ENCODE measurements around the gene NAXE. TPM values are rescaled to one million over a fixed set of nuclear protein-coding genes. Genes with fewer than 3 reads are reported as not detected.
A peak's percentile ranks its signal among the peaks of the same experiment; 100 is the strongest.

NAXE gene
- total RNA-seq, 1 donor from 2014 or later: 48.5 TPM

DNA sequence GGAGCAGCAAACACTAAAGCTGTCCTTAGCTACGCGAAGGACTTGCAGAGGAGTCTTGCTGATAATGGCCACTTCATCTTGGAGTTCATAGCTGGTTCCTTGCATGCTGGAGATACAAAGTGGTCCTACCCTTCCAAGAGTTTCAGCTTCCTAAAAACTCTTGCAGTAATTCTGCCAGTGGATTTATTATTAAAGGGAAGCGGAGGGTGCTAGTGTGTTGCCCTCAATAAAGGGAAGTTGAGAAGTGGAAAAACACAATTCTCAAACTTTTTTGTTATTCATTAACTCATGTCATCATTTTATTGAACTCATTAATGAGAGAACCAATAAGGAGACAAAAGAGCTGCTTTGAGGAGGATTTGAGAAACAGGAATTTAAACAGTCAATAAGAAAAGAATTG, 21.1 kb downstream of the NAXE start:
- H3K27ac Mint-ChIP-seq (ENCODE audit: unreplicated experiment): no peak overlapping the region
- H3K79me2 ChIP-seq (ENCODE audit: insufficient read depth, low read length): no peaks in the 10 kb centered on the region
- H3K4me3 Mint-ChIP-seq (ENCODE audit: unreplicated experiment): no peak overlapping the region
- H3K9me3 Mint-ChIP-seq (ENCODE audit: unreplicated experiment): no peaks in the 10 kb centered on the region
- peaks cover 19% of the 10 kb centered on the region for H3K27me3 ChIP-seq (ENCODE audit: insufficient read depth, low read length)
- no peak overlapping the region for H3K9ac ChIP-seq (ENCODE audit: low read length)
- H3K27me3 Mint-ChIP-seq (ENCODE audit: low read depth, unreplicated experiment): peaks cover 7% of the 10 kb centered on the region
- TF ChIP-seq EZH2 (IDR thresholded peaks at IDR 0.05; ENCODE audit: insufficient read depth, low read length): no peak
- TF ChIP-seq, protein P1, sequence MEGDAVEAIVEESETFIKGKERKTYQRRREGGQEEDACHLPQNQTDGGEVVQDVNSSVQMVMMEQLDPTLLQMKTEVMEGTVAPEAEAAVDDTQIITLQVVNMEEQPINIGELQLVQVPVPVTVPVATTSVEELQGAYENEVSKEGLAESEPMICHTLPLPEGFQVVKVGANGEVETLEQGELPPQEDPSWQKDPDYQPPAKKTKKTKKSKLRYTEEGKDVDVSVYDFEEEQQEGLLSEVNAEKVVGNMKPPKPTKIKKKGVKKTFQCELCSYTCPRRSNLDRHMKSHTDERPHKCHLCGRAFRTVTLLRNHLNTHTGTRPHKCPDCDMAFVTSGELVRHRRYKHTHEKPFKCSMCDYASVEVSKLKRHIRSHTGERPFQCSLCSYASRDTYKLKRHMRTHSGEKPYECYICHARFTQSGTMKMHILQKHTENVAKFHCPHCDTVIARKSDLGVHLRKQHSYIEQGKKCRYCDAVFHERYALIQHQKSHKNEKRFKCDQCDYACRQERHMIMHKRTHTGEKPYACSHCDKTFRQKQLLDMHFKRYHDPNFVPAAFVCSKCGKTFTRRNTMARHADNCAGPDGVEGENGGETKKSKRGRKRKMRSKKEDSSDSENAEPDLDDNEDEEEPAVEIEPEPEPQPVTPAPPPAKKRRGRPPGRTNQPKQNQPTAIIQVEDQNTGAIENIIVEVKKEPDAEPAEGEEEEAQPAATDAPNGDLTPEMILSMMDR (IDR thresholded peaks at IDR 0.05; ENCODE audit: insufficient read depth, low read depth, low read length): no peak
- H4K20me1 ChIP-seq (ENCODE audit: insufficient read depth, low read length): no peaks in the 10 kb centered on the region
- peaks cover 12% of the 10 kb centered on the region for H3K4me1 Mint-ChIP-seq (ENCODE audit: low read depth, unreplicated experiment)
- no peak overlapping the region for H3K4me2 ChIP-seq (ENCODE audit: low read length)
- DNase-seq (ENCODE audit: low read depth) (no peak), FAIRE-seq (no peak)
- H3K27ac ChIP-seq (ENCODE audit: low read depth, low read length): no peak overlapping the region
- no peak overlapping the region for H3K4me3 ChIP-seq (ENCODE audit: insufficient read depth, low read depth, low read length)
- no peaks in the 10 kb centered on the region for H3K36me3 ChIP-seq (ENCODE audit: insufficient read depth, low read length)
- H2AFZ ChIP-seq (ENCODE audit: low read depth, low read length): no peak overlapping the region
- no peaks in the 10 kb centered on the region for H3K9me3 ChIP-seq (ENCODE audit: insufficient read depth, low read depth, low read length)
- H3K36me3 Mint-ChIP-seq (ENCODE audit: low read depth, unreplicated experiment): no peaks in the 10 kb centered on the region
- H3K4me1 ChIP-seq (ENCODE audit: insufficient read depth, low read length): no peaks in the 10 kb centered on the region

DNA sequence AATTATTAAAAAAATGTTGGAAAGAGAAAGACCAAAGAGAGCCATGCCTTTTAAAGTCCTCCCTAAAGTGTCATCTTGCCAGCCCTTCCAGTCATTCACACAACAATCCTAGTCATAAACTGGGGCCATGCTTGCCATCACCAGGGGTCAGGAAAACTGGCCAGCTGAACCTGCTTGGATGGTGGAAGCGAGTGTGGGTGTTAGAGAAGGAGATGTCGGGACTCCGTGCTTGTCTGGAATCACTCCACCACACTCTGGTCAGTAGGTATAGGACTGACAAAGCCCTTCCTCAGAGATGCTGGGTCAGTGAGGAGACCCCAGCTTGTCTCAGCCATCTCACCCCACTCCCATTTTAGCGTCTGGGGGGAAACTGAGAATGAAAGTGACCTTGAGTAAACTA, 24.4 kb downstream of the NAXE start:
- DNase-seq (ENCODE audit: low read depth) (no peak), FAIRE-seq (no peak)
- H3K4me3 ChIP-seq (ENCODE audit: insufficient read depth, low read depth, low read length): no peak overlapping the region
- no peak overlapping the region for H3K9ac ChIP-seq (ENCODE audit: low read length)
- Mint-ChIP-seq H3K36me3 (ENCODE audit: low read depth, unreplicated experiment) (no peaks in the 10 kb centered on the region), H3K27me3 (ENCODE audit: low read depth, unreplicated experiment) (peaks cover 27% of the 10 kb centered on the region), H3K27ac (ENCODE audit: unreplicated experiment) (peak overlapping the region; percentile 34), H3K4me3 (ENCODE audit: unreplicated experiment) (no peak overlapping the region), H3K4me1 (ENCODE audit: low read depth, unreplicated experiment) (peaks cover 11% of the 10 kb centered on the region), H3K9me3 (ENCODE audit: unreplicated experiment) (no peaks in the 10 kb centered on the region)
- H2AFZ ChIP-seq (ENCODE audit: low read depth, low read length): peak overlapping the region; percentile 13
- no peaks in the 10 kb centered on the region for H3K36me3 ChIP-seq (ENCODE audit: insufficient read depth, low read length)
- peaks cover 41% of the 10 kb centered on the region for H3K27me3 ChIP-seq (ENCODE audit: insufficient read depth, low read length)
- TF ChIP-seq EZH2 (IDR thresholded peaks at IDR 0.05; ENCODE audit: insufficient read depth, low read length): no peak
- TF ChIP-seq, protein P1 (IDR thresholded peaks at IDR 0.05; ENCODE audit: insufficient read depth, low read depth, low read length): no peak
- no peaks in the 10 kb centered on the region for H3K9me3 ChIP-seq (ENCODE audit: insufficient read depth, low read depth, low read length)
- no peaks in the 10 kb centered on the region for H4K20me1 ChIP-seq (ENCODE audit: insufficient read depth, low read length)
- peak overlapping the region; percentile 44 for H3K4me2 ChIP-seq (ENCODE audit: low read length)
- no peaks in the 10 kb centered on the region for H3K4me1 ChIP-seq (ENCODE audit: insufficient read depth, low read length)
- H3K27ac ChIP-seq (ENCODE audit: low read depth, low read length): no peak overlapping the region
- H3K79me2 ChIP-seq (ENCODE audit: insufficient read depth, low read length): no peaks in the 10 kb centered on the region

DNA sequence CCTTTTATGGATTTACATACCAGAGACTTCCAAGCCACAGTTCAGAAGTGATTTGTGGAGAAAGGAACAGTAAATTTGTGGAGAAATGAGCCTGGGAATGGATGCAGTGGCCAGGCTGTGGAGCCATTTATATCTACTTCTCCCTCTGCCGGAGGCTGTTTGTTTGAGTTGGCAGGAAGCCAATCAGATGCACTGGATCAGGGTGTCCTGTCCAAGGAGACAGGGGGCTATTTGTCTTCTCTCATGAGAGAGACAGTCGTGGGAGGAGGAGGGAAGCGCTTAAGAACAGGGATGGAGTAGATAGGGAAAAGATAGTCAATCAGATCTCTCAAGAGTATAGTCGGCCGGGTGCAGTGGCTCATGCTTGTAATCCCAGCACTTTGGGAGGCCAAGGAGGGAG, 24.9 kb downstream of the NAXE start:
- H3K4me2 ChIP-seq (ENCODE audit: low read length): peak overlapping the region; percentile 44
- no peak for TF ChIP-seq EZH2 (IDR thresholded peaks at IDR 0.05; ENCODE audit: insufficient read depth, low read length)
- TF ChIP-seq, protein P1 (IDR thresholded peaks at IDR 0.05; ENCODE audit: insufficient read depth, low read depth, low read length): no peak
- H2AFZ ChIP-seq (ENCODE audit: low read depth, low read length): peak overlapping the region; percentile 13
- Mint-ChIP-seq H3K27ac (ENCODE audit: unreplicated experiment) (peak overlapping the region; percentile 23), H3K9me3 (ENCODE audit: unreplicated experiment) (no peaks in the 10 kb centered on the region), H3K4me3 (ENCODE audit: unreplicated experiment) (peak overlapping the region; percentile 66), H3K36me3 (ENCODE audit: low read depth, unreplicated experiment) (no peaks in the 10 kb centered on the region), H3K27me3 (ENCODE audit: low read depth, unreplicated experiment) (peaks cover 29% of the 10 kb centered on the region), H3K4me1 (ENCODE audit: low read depth, unreplicated experiment) (peaks cover 11% of the 10 kb centered on the region)
- H3K4me3 ChIP-seq (ENCODE audit: insufficient read depth, low read depth, low read length): no peak overlapping the region
- H3K9me3 ChIP-seq (ENCODE audit: insufficient read depth, low read depth, low read length): no peaks in the 10 kb centered on the region
- H4K20me1 ChIP-seq (ENCODE audit: insufficient read depth, low read length): no peaks in the 10 kb centered on the region
- H3K27ac ChIP-seq (ENCODE audit: low read depth, low read length): no peak overlapping the region
- peaks cover 41% of the 10 kb centered on the region for H3K27me3 ChIP-seq (ENCODE audit: insufficient read depth, low read length)
- FAIRE-seq (no peak), DNase-seq (ENCODE audit: low read depth) (peak; percentile 51)
- no peak overlapping the region for H3K9ac ChIP-seq (ENCODE audit: low read length)
- no peaks in the 10 kb centered on the region for H3K4me1 ChIP-seq (ENCODE audit: insufficient read depth, low read length)
- no peaks in the 10 kb centered on the region for H3K36me3 ChIP-seq (ENCODE audit: insufficient read depth, low read length)
- no peaks in the 10 kb centered on the region for H3K79me2 ChIP-seq (ENCODE audit: insufficient read depth, low read length)
